ENCODE results near the gene MEN1. TPM values are rescaled to one million over a fixed set of nuclear protein-coding genes. Genes with fewer than 3 reads are reported as not detected.
A peak's percentile ranks its signal among the peaks of the same experiment; 100 is the strongest.

MEN1 gene
- total and polyA plus RNA-seq, 9 of the 15 experiments (the other 6 are each of a cell fraction or from before 2014, with no cell fraction given): 3.4 to 57.2 (median 19.3) TPM

GRCh38 chr11:64764040-64764611 is 46.2 kb downstream of the MEN1 start (continued):
- TF ChIP-seq HOXB6 (CRISPR knock-in tag; IDR thresholded peaks at IDR 0.05; ENCODE audit: borderline replicate concordance): no peak
- peak; percentile 21 for TF ChIP-seq RBFOX2 (IDR thresholded peaks at IDR 0.05; ENCODE audit: low read depth, low read length)
- 0 out of 2 replicates have a peak, but pooled peaks have one; percentile 12 for TF ChIP-seq ZNF395 (CRISPR knock-in tag; IDR thresholded peaks at IDR 0.05)
- no peak for TF ChIP-seq BCOR (IDR thresholded peaks at IDR 0.05)
- TF ChIP-seq NR3C1 (CRISPR knock-in tag; IDR thresholded peaks at IDR 0.05): no peak
- TF ChIP-seq ETS1 (conservative IDR thresholded peaks at IDR 0.05; ENCODE audit: control insufficient read depth, low read depth, low read length): 0 out of 2 replicates have a peak, but pooled peaks have one; percentile 19
- no peak for TF ChIP-seq ZNF780A (CRISPR knock-in tag; IDR thresholded peaks at IDR 0.05)
- no peak for TF ChIP-seq CBFA2T2 (conservative IDR thresholded peaks at IDR 0.05)
- no peak for TF ChIP-seq ZNF511 (CRISPR knock-in tag; IDR thresholded peaks at IDR 0.05)
- TF ChIP-seq KLF13 (tag; IDR thresholded peaks at IDR 0.05; ENCODE audit: borderline replicate concordance, low read depth): no peak
- TF ChIP-seq SMARCB1 (IDR thresholded peaks at IDR 0.05; ENCODE audit: insufficient read length, low read depth): no peak
- no peak for TF ChIP-seq ARID2 (IDR thresholded peaks at IDR 0.05)
- TF ChIP-seq CUX1 (CRISPR knock-in tag; IDR thresholded peaks at IDR 0.05): no peak
- no peak for TF ChIP-seq ZNF217 (CRISPR knock-in tag; IDR thresholded peaks at IDR 0.05)
- no peak for TF ChIP-seq ATF6 (CRISPR knock-in tag; IDR thresholded peaks at IDR 0.05)
- TF ChIP-seq YBX1 (IDR thresholded peaks at IDR 0.05): no peak
- no peak for TF ChIP-seq ZNF436 (CRISPR knock-in tag; IDR thresholded peaks at IDR 0.05)
- TF ChIP-seq NFATC3 (IDR thresholded peaks at IDR 0.05): no peak
- TF ChIP-seq SMAD2 (IDR thresholded peaks at IDR 0.05; ENCODE audit: low read depth, low read length): no peak
